ENCODE measurements around the gene TERT. TPM values are rescaled to one million over a fixed set of nuclear protein-coding genes. Genes with fewer than 3 reads are reported as not detected.
A peak's percentile ranks its signal among the peaks of the same experiment; 100 is the strongest.

Gene TERT
- total and polyA plus RNA-seq, 5 donors from 2014 or later = 0.22 TPM; not detected in 4

DNA sequence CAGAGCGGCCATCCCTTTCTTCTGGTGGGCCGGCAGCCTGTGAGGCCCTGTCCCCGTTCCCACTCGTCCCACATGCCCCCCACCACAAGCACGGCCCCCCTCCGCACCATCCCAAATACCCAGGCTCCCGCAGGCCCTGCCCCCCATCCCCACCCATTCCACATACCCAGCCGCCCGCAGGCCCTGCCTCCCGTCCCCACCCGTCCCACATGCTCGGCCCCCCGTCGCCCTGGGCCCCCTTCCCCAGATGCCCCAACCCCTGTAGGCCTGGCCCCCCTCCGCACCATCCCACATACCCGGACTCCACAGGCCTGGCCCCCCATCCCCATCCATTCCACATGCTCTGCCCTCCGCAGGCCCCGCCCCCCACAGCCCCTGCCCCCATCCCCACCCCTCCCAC, 82.0 kb downstream of the TERT start:
- H3K4me1 ChIP-seq (ENCODE audit: control insufficient read depth, insufficient read depth, low read length, poor library complexity, severe bottlenecking) = no peaks in the 10 kb centered on the region
- peaks cover 0 to 2% (median 0%) of the 10 kb centered on the region in 7 donors for H3K9me3 Mint-ChIP-seq
- H3K27ac Mint-ChIP-seq = no peak overlapping the region
- ATAC-seq (ENCODE audit: low read depth in 2 of 2) (no peak), DNase-seq (no peak)
- no peak overlapping the region for H3K4me3 Mint-ChIP-seq
- H3K9me3 ChIP-seq (ENCODE audit: control insufficient read depth in 2 of 2, low read length in 2 of 2) = no peaks in the 10 kb centered on the region
- H3K27me3 ChIP-seq (ENCODE audit: control insufficient read depth, insufficient read depth, low read length) = no peaks in the 10 kb centered on the region
- no peaks in the 10 kb centered on the region for H3K36me3 ChIP-seq (ENCODE audit: control insufficient read depth, insufficient read depth, low read length)
- H3K27ac ChIP-seq (ENCODE audit: insufficient read depth, low read length, poor library complexity, severe bottlenecking) = no peak overlapping the region
- H3K36me3 Mint-ChIP-seq = no peaks in the 10 kb centered on the region
- H3K27me3 Mint-ChIP-seq = no peaks in the 10 kb centered on the region
- peaks cover 0 to under 1% (median 0%) of the 10 kb centered on the region in 4 donors for H3K4me1 Mint-ChIP-seq
- no peak overlapping the region for H3K4me3 ChIP-seq (ENCODE audit: low read depth, low read length)

DNA sequence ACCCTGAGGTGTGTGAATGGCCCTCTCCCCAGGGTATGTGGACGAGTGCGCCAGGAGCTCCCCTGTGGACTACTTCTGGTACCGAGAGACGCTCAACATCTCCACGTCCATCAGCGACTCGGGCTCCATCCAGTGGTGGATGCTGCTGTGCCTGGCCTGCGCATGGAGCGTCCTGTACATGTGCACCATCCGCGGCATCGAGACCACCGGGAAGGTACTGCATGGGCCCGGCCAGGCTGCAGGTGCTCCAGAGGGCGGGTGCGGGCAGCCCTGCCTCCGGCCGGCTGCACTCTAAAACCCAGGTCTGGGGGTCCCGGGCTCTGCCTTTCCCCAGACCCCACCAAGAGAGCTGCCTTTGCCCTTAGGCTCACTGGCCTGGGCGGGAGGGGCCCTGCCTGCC, 82.6 kb downstream of the TERT start:
- no peaks in the 10 kb centered on the region for H3K36me3 ChIP-seq (ENCODE audit: control insufficient read depth, insufficient read depth, low read length)
- no peak overlapping the region for H3K4me3 Mint-ChIP-seq
- H3K27ac ChIP-seq (ENCODE audit: insufficient read depth, low read length, poor library complexity, severe bottlenecking) = no peak overlapping the region
- no peak for DNase-seq
- no peaks in the 10 kb centered on the region for H3K36me3 Mint-ChIP-seq
- H3K4me1 ChIP-seq (ENCODE audit: control insufficient read depth, insufficient read depth, low read length, poor library complexity, severe bottlenecking) = no peaks in the 10 kb centered on the region
- no peaks in the 10 kb centered on the region for H3K9me3 ChIP-seq (ENCODE audit: control insufficient read depth in 2 of 2, low read length in 2 of 2)
- H3K4me1 Mint-ChIP-seq = no peaks in the 10 kb centered on the region
- H3K27me3 Mint-ChIP-seq = peaks cover 4% of the 10 kb centered on the region
- H3K27ac Mint-ChIP-seq = no peak overlapping the region
- H3K27me3 ChIP-seq (ENCODE audit: control insufficient read depth, insufficient read depth, low read length) = no peaks in the 10 kb centered on the region
- ATAC-seq (ENCODE audit: low read depth in 2 of 2) = no peak
- no peak overlapping the region for H3K4me3 ChIP-seq (ENCODE audit: low read depth, low read length)
- H3K9me3 Mint-ChIP-seq = peaks cover 0 to 2% (median 0%) of the 10 kb centered on the region in 7 donors

DNA sequence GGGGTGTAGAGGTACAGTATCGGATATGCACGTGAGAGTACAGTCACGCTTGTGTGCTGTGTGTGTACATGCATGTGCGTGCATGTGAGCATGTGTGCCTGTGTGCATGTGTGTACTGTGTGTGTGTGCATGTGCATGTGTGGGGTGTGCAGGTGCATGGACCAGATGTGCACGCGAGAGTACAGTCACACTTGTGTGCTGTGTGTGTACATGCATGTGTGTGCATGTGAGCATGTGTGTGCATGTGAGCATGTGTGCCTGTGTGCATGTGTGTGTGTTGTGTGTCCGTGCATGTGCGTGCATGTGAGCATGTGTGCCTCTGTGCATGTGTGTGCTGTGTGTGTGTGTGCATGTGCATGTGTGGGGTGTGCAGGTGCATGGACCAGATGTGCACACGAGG, 83.2 kb downstream of the TERT start:
- no peak overlapping the region for H3K4me3 ChIP-seq (ENCODE audit: low read depth, low read length)
- Mint-ChIP-seq H3K36me3 (no peaks in the 10 kb centered on the region), H3K27ac (no peak overlapping the region), H3K4me1 (no peaks in the 10 kb centered on the region), H3K9me3 (peaks cover 0 to 2% (median 0%) of the 10 kb centered on the region in 7 donors), H3K4me3 (no peak overlapping the region), H3K27me3 (peaks cover 4% of the 10 kb centered on the region)
- H3K27ac ChIP-seq (ENCODE audit: insufficient read depth, low read length, poor library complexity, severe bottlenecking) = no peak overlapping the region
- no peaks in the 10 kb centered on the region for H3K9me3 ChIP-seq (ENCODE audit: control insufficient read depth in 2 of 2, low read length in 2 of 2)
- ATAC-seq (ENCODE audit: low read depth in 2 of 2) (no peak), DNase-seq (no peak)
- H3K27me3 ChIP-seq (ENCODE audit: control insufficient read depth, insufficient read depth, low read length) = no peaks in the 10 kb centered on the region
- H3K4me1 ChIP-seq (ENCODE audit: control insufficient read depth, insufficient read depth, low read length, poor library complexity, severe bottlenecking) = no peaks in the 10 kb centered on the region
- H3K36me3 ChIP-seq (ENCODE audit: control insufficient read depth, insufficient read depth, low read length) = no peaks in the 10 kb centered on the region

DNA sequence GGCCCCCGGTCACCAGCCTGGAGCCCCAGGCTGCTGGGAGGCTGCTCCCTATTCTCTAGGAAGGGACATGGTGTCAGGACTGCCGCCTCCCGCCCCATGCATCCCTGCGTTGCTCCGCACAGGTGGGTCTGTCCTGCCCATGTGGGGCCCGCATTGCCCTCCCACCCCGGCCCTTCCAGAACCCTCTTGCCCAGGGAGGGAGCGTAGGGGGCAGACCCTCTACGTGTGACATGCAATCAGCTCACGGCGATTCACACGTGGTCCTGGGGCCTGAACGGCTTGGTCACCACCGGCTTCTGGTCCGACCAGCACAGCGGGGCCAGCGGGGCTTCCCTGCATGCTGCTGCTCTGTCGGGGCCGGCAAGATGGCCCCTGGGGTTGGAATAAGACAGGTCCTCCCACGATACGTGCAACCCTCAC, 84.0 kb downstream of the TERT start:
- DNase-seq (no peak), ATAC-seq (ENCODE audit: low read depth in 2 of 2) (no peak)
- H3K36me3 Mint-ChIP-seq = no peaks in the 10 kb centered on the region
- peaks cover 4% of the 10 kb centered on the region for H3K27me3 Mint-ChIP-seq
- no peak overlapping the region for H3K4me3 Mint-ChIP-seq
- H3K27ac Mint-ChIP-seq = no peak overlapping the region
- no peaks in the 10 kb centered on the region for H3K36me3 ChIP-seq (ENCODE audit: control insufficient read depth, insufficient read depth, low read length)
- no peak overlapping the region for H3K27ac ChIP-seq (ENCODE audit: insufficient read depth, low read length, poor library complexity, severe bottlenecking)
- H3K9me3 Mint-ChIP-seq = peaks cover 0 to 2% (median 0%) of the 10 kb centered on the region in 7 donors
- H3K4me1 Mint-ChIP-seq = no peaks in the 10 kb centered on the region
- H3K9me3 ChIP-seq (ENCODE audit: control insufficient read depth in 2 of 2, low read length in 2 of 2) = no peaks in the 10 kb centered on the region
- no peaks in the 10 kb centered on the region for H3K27me3 ChIP-seq (ENCODE audit: control insufficient read depth, insufficient read depth, low read length)
- H3K4me1 ChIP-seq (ENCODE audit: control insufficient read depth, insufficient read depth, low read length, poor library complexity, severe bottlenecking) = no peaks in the 10 kb centered on the region
- no peak overlapping the region for H3K4me3 ChIP-seq (ENCODE audit: low read depth, low read length)

DNA sequence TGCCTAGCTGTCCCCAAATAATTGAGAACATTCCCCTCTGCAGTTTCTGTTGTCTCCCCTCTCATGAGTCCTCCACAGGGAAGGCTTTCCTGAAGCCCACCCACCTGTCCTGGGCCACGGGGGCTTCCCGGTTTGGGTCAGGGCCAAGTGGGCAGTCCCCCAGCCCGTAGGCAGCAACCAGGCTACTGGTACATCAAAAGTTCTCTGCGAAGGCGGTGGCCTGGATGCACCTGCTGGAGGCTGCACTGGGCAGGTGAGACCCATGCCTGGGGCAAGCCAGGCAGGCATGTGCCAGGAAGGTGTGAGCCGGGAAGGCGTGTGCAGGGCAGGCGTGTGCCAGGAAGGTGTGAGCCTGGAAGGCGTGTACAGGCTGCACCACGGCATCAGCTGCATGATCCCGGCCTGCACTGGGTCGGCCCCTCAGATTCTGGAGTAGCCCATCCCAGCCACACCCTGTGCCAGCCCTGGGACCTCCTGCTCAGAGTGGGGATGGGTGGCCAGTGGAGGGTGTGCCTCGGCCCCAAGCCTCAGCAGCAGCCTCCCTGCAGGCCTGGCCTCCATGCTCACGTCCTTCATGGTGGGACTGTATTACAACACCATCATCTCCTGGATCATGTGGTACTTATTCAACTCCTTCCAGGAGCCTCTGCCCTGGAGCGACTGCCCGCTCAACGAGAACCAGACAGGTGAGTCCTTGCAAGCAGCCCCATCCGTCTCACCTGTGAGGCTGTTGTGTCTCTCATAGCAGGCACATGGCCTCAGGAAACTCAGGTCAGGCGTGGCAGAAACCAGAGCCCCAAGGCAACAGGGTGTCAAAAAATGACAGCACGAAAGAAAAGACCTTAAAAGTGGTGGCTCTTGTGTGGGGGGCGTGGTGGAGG, 84.7 kb downstream of the TERT start:
- H3K36me3 ChIP-seq (ENCODE audit: control insufficient read depth, insufficient read depth, low read length) = no peaks in the 10 kb centered on the region
- H3K4me3 ChIP-seq (ENCODE audit: low read depth, low read length) = no peak overlapping the region
- H3K4me3 Mint-ChIP-seq = no peak overlapping the region
- H3K27me3 Mint-ChIP-seq = peaks cover 4% of the 10 kb centered on the region
- no peaks in the 10 kb centered on the region for H3K4me1 Mint-ChIP-seq
- no peaks in the 10 kb centered on the region for H3K27me3 ChIP-seq (ENCODE audit: control insufficient read depth, insufficient read depth, low read length)
- no peaks in the 10 kb centered on the region for H3K36me3 Mint-ChIP-seq
- ATAC-seq (ENCODE audit: low read depth in 2 of 2) (no peak), DNase-seq (no peak)
- no peak overlapping the region for H3K27ac Mint-ChIP-seq
- no peaks in the 10 kb centered on the region for H3K9me3 ChIP-seq (ENCODE audit: control insufficient read depth in 2 of 2, low read length in 2 of 2)
- H3K9me3 Mint-ChIP-seq = peaks cover 0 to 2% (median 0%) of the 10 kb centered on the region in 7 donors
- no peak overlapping the region for H3K27ac ChIP-seq (ENCODE audit: insufficient read depth, low read length, poor library complexity, severe bottlenecking)
- H3K4me1 ChIP-seq (ENCODE audit: control insufficient read depth, insufficient read depth, low read length, poor library complexity, severe bottlenecking) = no peaks in the 10 kb centered on the region

GRCh38 chr5:1209489-1209852, 85.4 kb downstream of the TERT start:
- Mint-ChIP-seq H3K36me3 (no peaks in the 10 kb centered on the region), H3K27me3 (peaks cover 4% of the 10 kb centered on the region), H3K9me3 (peaks cover 0 to 2% (median 0%) of the 10 kb centered on the region in 7 donors), H3K4me1 (no peaks in the 10 kb centered on the region), H3K4me3 (no peak overlapping the region), H3K27ac (peak overlapping the region in 1 of 3 donors; percentile 32)
- DNase-seq (no peak), ATAC-seq (ENCODE audit: low read depth in 2 of 2) (no peak)
- Histone ChIP-seq H3K4me3 (ENCODE audit: low read depth, low read length) (no peak overlapping the region), H3K36me3 (ENCODE audit: control insufficient read depth, insufficient read depth, low read length) (no peaks in the 10 kb centered on the region), H3K4me1 (ENCODE audit: control insufficient read depth, insufficient read depth, low read length, poor library complexity, severe bottlenecking) (no peaks in the 10 kb centered on the region), H3K27me3 (ENCODE audit: control insufficient read depth, insufficient read depth, low read length) (no peaks in the 10 kb centered on the region), H3K27ac (ENCODE audit: insufficient read depth, low read length, poor library complexity, severe bottlenecking) (no peak overlapping the region), H3K9me3 (ENCODE audit: control insufficient read depth in 2 of 2, low read length in 2 of 2) (no peaks in the 10 kb centered on the region)

DNA sequence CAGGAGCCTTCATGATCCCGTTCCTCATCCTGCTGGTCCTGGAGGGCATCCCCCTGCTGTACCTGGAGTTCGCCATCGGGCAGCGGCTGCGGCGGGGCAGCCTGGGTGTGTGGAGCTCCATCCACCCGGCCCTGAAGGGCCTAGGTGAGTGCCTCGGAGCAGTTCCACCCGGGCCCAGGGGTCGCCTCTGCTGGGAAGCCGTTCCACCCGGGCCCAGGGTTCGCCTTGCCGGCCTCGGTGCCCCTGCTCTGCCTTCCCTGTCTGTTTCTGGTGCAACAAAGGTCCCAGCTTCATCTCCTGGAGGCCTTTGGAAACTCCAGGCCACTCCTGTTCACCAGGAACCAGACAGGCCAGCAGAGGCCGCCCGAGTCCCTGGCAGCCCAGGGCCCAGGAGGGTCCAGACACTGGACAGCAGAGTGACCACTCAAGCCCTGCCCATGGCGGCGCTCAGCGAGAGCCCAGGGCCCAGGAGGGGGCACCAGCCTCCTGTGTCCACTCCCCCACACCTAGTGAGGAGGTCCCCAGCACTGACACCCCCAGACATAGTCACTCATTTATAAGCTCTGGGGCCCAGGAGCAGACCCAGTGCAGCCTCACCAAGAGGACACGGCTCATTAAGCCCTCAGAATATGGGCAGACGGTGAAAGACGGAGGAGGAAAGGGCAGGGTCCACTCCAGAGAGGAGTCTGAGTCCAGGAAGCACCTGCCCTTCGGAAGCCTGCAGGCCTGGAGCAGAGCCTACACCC, 86.0 kb downstream of the TERT start:
- Mint-ChIP-seq H3K4me1 (no peaks in the 10 kb centered on the region), H3K4me3 (no peak overlapping the region), H3K27me3 (peaks cover 4% of the 10 kb centered on the region), H3K27ac (no peak overlapping the region), H3K36me3 (no peaks in the 10 kb centered on the region), H3K9me3 (peaks cover 0 to 2% (median 0%) of the 10 kb centered on the region in 7 donors)
- DNase-seq (no peak), ATAC-seq (ENCODE audit: low read depth in 2 of 2) (no peak)
- H3K27ac ChIP-seq (ENCODE audit: insufficient read depth, low read length, poor library complexity, severe bottlenecking) = no peak overlapping the region
- H3K27me3 ChIP-seq (ENCODE audit: control insufficient read depth, insufficient read depth, low read length) = no peaks in the 10 kb centered on the region
- no peaks in the 10 kb centered on the region for H3K9me3 ChIP-seq (ENCODE audit: control insufficient read depth in 2 of 2, low read length in 2 of 2)
- no peaks in the 10 kb centered on the region for H3K4me1 ChIP-seq (ENCODE audit: control insufficient read depth, insufficient read depth, low read length, poor library complexity, severe bottlenecking)
- no peak overlapping the region for H3K4me3 ChIP-seq (ENCODE audit: low read depth, low read length)
- H3K36me3 ChIP-seq (ENCODE audit: control insufficient read depth, insufficient read depth, low read length) = no peaks in the 10 kb centered on the region

All from CD4-positive, CD25-positive, alpha-beta regulatory T cell (primary cell).